ENCODE results near the gene LCOR. TPM values are rescaled to one million over a fixed set of nuclear protein-coding genes. Genes with fewer than 3 reads are reported as not detected.

LCOR gene
- total RNA-seq, 4 donors from 2014 or later: 19.8 to 25.1 (median 21.7) TPM

GRCh38 chr10:96902731-96903358 lies 70.7 kb downstream of the LCOR start:
- WGBS, 2 donors: 86 to 88% methylated on average over 4 of the region's 4 CpGs
- peaks cover 0 to 5% (median 0%) of the 10 kb centered on the region in 3 donors for H3K36me3 ChIP-seq
- H3K4me1 ChIP-seq: peaks cover 0 to 34% (median 6%) of the 10 kb centered on the region in 4 donors
- H3K27me3 ChIP-seq: no peaks in the 10 kb centered on the region
- no peaks in the 10 kb centered on the region for H3K9me3 ChIP-seq
- TF ChIP-seq CTCF (IDR thresholded peaks at IDR 0.05): no peak
- TF ChIP-seq EP300 (IDR thresholded peaks at IDR 0.05): no peak
- no peak for TF ChIP-seq POLR2A (IDR thresholded peaks at IDR 0.05)
- DNase-seq (ENCODE audit: low spot score in 2 of 2): no peak
- no peak overlapping the region for H3K27ac ChIP-seq
- no peak overlapping the region for H3K4me3 ChIP-seq

- Histone ChIP-seq H3K36me3 (peaks cover 0 to 5% (median 0%) of the 10 kb centered on the region in 3 donors), H3K4me1 (peaks cover 0 to 43% (median 6%) of the 10 kb centered on the region in 4 donors), H3K9me3 (no peaks in the 10 kb centered on the region), H3K4me3 (no peak overlapping the region), H3K27ac (no peak overlapping the region), H3K27me3 (no peaks in the 10 kb centered on the region)
- WGBS, 2 donors: 86 to 88% methylated on average over 4 of the region's 4 CpGs
- no peak for DNase-seq (ENCODE audit: low spot score in 2 of 2)
- no peak for TF ChIP-seq CTCF (IDR thresholded peaks at IDR 0.05)
Measured at GRCh38 chr10:96904648-96905047, 72.5 kb downstream of the LCOR start.

GRCh38 chr10:96906864-96907263 lies 74.8 kb downstream of the LCOR start:
- no peak for DNase-seq (ENCODE audit: low spot score in 2 of 2)
- Histone ChIP-seq H3K9me3 (no peaks in the 10 kb centered on the region), H3K27ac (no peak overlapping the region), H3K27me3 (no peaks in the 10 kb centered on the region), H3K4me1 (peaks cover 0 to 63% (median 6%) of the 10 kb centered on the region in 4 donors), H3K4me3 (no peak overlapping the region), H3K36me3 (no peaks in the 10 kb centered on the region)
- TF ChIP-seq POLR2A (IDR thresholded peaks at IDR 0.05): no peak
- no peak for TF ChIP-seq CTCF (IDR thresholded peaks at IDR 0.05)
- no peak for TF ChIP-seq EP300 (IDR thresholded peaks at IDR 0.05)

- Histone ChIP-seq H3K4me3 (no peak overlapping the region), H3K27me3 (no peaks in the 10 kb centered on the region), H3K36me3 (peaks cover 0 to 16% (median 0%) of the 10 kb centered on the region in 3 donors), H3K9me3 (no peaks in the 10 kb centered on the region), H3K4me1 (peaks cover 0 to 47% (median 3%) of the 10 kb centered on the region in 4 donors), H3K27ac (peak overlapping the region in 1 of 4 donors; percentile 13)
- WGBS, 2 donors: 79 to 87% methylated on average over 13 of the region's 13 CpGs
- DNase-seq (ENCODE audit: low spot score in 2 of 2): peak in 1 of 2 donors; percentile 18
- TF ChIP-seq CTCF (IDR thresholded peaks at IDR 0.05) (peak; percentile 29 to 49 (median 43)), EP300 (IDR thresholded peaks at IDR 0.05) (no peak)
Measured at GRCh38 chr10:96910488-96911395, 78.6 kb downstream of the LCOR start.

- H3K27me3 ChIP-seq: no peaks in the 10 kb centered on the region
- TF ChIP-seq POLR2A (IDR thresholded peaks at IDR 0.05): no peak
- no peak for TF ChIP-seq CTCF (IDR thresholded peaks at IDR 0.05)
- TF ChIP-seq EP300 (IDR thresholded peaks at IDR 0.05): no peak
- DNase-seq (ENCODE audit: low spot score in 2 of 2): no peak
Measured at GRCh38 chr10:96912405-96912804, 80.3 kb downstream of the LCOR start.

More at GRCh38 chr10:96912405-96912804, 80.3 kb downstream of the LCOR start:
- Histone ChIP-seq H3K27ac (no peak overlapping the region), H3K4me1 (peaks cover 0 to 32% (median 0%) of the 10 kb centered on the region in 4 donors), H3K4me3 (no peak overlapping the region), H3K36me3 (peaks cover 0 to 21% (median 0%) of the 10 kb centered on the region in 3 donors), H3K9me3 (no peaks in the 10 kb centered on the region)
- WGBS, 2 donors: 54 to 56% methylated on average over 3 of the region's 3 CpGs
